ENCODE results near the gene ZBED6.

- TF ChIP-seq CTCF (conservative IDR thresholded peaks at IDR 0.05; ENCODE audit: low read length) = no peak
- no peak for TF ChIP-seq EZH2phosphoT487 (IDR thresholded peaks at IDR 0.05; ENCODE audit: borderline replicate concordance, low read depth, low read length)
Measured at GRCh38 chr1:203764105-203765028, 31.1 kb upstream of the ZBED6 start.

Measured in OCI-LY7 (cell line).